HPDE6-E6E7 (cell line): ENCODE data around the gene MATCAP1.

Source experiments
- DNase-seq: peaks from one replicate; pipeline ENCODE4 v3.0.0; 2011; ENCODE audit warnings: missing footprints; ENCODE audit errors: extremely low spot score

Gene MATCAP1

DNA sequence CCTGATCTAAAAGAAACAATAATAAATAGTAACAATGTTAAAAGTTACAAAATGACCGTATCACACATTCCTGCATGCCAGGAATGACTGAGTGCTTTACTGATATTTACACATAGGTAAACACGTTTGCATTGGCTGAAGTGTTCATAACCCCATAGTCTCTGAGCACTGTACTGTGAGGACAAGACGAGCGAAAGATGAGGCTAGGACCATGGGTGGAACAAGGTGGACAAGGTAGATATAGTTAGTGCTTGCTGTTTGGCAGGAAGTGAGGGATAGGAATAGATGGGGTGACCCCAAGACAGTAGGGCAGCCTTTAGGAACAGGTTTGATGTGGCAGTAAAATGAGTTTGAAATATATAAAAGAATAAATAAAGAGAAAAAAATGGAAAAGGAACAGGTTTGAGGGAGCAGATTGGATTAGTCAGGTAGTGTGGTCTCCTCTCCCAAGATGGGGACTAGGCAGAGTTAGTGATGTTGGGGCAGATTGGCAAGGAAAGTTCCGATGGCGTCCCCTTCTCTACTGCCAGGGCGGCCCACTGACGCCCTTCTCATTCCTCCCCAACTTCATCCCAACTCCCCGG is 7.7 kb upstream of the MATCAP1 start:
- DNase-seq, result no peak

DNA sequence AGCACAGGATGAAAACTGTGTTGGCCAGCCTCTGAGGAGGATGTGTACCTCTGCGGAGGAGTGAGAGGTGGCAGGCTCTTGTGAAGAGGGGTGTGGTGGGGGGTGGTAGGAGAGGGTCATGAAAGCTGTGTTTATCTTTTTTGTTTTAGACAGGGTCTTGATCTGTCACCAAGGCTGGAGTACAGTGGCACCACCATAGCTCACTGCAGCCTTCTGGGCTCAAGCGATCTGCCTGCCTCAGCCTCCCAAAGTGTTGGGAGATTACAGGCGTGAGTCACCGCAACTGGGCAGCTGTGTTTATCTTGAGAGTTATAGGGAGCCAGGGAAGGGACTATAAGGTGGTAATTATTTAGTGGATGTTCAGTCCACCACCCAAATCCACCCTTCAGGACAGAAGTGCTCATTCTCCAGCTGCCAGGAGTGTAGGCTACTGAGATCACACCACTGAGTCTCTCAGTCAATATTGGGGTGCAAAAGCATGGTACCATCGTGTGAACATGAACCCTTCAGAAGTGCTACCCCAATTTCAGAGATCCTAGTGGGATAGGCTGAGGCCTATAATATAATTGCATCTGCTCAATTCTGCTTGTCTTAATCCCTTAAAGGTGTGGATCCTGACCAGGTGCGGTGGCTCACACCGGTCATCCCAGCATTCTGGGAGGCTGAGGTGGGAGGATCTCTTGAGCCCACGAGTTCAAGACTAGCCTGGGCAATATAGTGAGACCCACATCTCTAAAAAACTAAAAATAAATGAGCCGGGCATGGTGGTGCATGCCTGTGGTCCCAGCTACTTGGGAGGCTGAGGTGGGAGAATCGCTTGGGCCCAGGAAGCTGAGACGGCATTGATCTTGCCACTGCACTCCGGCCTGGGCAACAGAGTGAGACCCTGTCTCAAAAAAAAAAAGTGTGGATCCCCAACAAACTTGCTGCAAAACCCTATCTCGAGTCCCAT is 7.0 kb upstream of the MATCAP1 start:
- DNase-seq, result no peak

DNA sequence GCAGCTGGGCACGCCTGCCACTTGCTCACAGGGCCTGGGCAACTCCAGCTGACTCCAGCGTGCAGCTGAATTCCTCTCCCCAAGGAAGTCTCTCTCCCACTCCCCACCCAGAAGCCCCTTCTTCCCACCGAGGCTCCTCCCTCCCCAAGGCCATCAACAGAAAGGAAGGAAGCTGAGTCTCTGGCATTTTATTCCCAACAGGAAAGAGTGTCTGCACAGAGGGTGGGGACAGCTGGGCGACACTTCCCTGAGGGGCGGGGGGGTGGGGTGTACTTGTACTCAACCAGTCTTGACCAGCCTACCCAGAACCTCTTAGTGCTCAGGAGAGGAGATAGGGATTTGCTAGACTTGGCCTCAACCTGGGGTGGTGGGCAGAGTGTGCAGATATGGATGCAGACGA is 6.3 kb upstream of the MATCAP1 start, which contains the start of gene EXOC3L1:
Gene EXOC3L1, minus strand, starts transcription at position 96 of the 400 bp plus-strand sequence. CDS start 460 bp downstream, outside the sequence.
- no peak for DNase-seq

GRCh38 chr16:67188798-67189197 is 5.0 kb upstream of the MATCAP1 start:
- no peak for DNase-seq

DNA sequence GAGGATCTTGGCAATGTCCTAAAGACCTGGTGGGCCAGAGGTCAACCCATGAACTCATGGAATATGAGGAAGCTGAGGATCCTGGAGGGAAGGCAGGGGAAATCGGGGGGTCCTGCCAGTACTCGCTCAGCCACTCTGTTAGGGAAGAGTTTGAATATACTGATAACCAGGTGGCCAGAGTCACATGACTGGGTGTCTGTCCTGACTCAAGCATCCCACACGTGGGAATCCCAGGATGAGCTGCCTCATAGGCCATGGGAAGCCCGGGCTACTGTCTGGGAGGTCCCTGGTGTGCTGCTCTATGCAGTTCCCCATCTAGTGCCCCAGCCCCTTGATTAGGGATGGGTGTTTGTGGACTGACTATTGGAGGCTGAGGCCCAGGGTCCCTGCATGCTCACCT is 4.6 kb upstream of the MATCAP1 start:
- DNase-seq, result no peak

- no peak for DNase-seq
Measured at GRCh38 chr16:67187175-67187890, 3.6 kb upstream of the MATCAP1 start.

GRCh38 chr16:67186550-67186950 is 2.8 kb upstream of the MATCAP1 start:
- no peak for DNase-seq

- no peak for DNase-seq
Measured at GRCh38 chr16:67185651-67186134, 1.9 kb upstream of the MATCAP1 start.

DNA sequence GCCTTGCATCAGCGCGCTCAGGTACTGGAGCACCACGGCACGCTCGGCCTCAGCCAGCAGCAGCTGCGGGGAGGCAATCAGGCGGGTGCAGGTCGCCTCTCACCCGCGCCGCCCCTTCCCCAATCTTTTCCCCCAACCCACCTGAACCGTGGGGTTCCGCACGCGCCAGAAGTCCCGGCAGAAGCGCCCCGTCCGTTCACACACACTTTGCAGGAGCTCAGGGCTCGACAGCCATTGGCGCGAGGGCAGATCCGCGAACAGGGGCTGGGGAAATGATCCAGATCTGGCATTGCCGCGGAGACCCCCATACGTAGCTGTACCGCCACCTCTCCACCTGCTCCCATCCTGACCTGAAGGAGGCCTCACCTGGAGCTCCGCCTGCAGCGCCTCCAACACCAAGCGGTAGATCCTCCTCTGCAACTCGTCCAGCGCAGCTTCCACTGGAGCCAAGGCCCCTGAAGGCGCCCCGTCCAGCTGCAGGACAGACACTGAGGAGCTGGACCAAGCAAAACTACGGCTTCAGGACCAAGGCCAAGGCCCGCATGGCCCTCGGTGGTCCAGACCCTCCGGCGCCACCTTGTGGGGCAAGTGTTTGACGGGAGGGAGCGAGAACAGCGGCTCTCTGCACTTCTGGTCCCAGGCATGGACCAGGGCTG is 1.4 kb upstream of the MATCAP1 start:
- no peak for DNase-seq

DNA sequence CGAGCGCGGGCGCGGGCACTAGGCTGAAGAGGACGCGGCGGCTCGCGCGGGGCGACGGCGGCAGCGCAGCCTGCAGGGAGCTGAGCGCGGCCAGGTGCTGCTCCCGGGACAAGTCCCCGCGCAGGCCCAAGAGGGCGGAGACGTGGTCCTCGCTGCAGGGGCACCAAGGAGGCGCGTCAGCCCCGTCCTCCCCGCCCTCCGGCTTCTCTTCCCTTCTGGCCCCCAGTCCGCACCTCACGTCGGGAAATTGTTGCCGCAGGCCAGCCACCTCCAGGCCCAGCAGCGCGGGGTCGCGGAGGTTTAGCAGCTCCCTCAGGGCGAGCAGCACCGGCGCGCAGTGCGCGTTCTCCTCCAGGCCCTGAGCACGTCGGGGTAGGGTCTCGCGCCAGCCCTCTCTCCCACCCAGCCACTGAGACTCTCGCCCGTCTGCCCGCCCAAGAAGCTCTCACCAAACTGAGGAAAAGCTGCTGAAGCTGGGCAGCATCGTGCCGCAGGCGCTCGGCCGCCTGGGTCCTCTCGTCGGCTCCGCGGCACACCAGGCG is 761 bp upstream of the MATCAP1 start:
- no peak for DNase-seq

GRCh38 chr16:67183284-67183626 is 508 bp downstream of the MATCAP1 start:
- DNase-seq, result no peak

DNA sequence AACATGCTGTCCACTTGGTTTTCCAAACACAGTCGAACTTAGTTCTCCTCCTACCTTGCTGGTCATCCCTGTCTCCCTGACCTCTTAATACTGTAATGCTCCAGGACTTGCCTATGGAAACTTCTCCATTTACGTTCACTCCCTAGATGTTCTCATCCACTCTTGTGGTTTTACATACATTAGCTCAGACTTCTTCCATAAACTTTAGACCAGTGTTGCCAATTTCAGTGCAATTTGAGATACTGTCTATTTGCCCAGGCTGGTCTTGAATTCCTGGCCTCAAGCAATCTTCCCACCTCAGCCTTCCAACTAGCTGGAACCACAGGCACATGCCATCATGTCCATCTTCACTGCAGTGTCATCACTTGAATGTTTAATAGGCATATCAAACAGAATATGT is 1.5 kb downstream of the MATCAP1 start:
- DNase-seq, result no peak

DNA sequence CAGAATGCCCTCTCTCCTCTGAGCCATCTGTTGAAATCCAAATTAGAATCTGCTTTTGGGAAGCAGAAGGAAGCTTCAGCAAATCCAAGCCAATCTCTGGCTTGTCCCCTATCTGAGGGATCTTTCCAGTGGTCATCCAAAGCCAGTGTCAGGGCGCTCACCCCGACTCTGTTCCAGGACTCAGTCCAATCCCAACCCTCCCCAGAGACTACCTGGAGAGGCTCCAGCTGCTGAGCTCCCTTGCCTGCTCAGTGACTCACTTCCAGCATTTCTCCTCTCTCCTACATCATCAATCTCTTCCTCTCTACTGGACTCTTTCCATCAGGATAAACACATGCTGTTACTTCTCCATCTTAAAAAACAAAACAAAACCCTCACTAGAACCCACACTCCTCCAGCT is 2.4 kb downstream of the MATCAP1 start:
- DNase-seq, result no peak

GRCh38 chr16:67180166-67180565 is 3.6 kb downstream of the MATCAP1 start:
- DNase-seq, result no peak

- no peak for DNase-seq
Measured at GRCh38 chr16:67179421-67180080, 4.2 kb downstream of the MATCAP1 start.

- peak; percentile 94 for DNase-seq
Measured at GRCh38 chr16:67177743-67178699, 5.7 kb downstream of the MATCAP1 start.

- DNase-seq, result no peak
Measured at GRCh38 chr16:67176662-67177061, 7.1 kb downstream of the MATCAP1 start.

DNA sequence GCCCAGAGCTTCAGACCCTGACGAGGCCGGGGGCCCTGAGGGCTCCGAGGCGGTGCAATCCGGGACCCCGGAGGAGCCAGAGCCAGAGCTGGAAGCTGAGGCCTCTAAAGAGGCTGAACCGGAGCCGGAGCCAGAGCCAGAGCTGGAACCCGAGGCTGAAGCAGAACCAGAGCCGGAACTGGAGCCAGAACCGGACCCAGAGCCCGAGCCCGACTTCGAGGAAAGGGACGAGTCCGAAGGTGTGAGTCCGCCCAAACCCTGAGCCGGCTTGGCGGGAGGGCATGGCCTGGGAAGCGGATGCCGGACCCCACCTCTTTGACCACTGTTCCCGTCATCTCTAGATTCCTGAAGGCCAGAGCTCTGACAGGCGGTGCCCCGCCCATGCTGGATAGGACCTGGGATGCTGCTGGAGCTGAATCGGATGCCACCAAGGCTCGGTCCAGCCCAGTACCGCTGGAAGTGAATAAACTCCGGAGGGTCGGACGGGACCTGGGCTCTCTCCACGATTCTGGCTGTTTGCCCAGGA is 9.0 kb downstream of the MATCAP1 start:
- no peak for DNase-seq
